ENCODE measurements around the gene ISM2. TPM values are rescaled to one million over a fixed set of nuclear protein-coding genes. Genes with fewer than 3 reads are reported as not detected.
A peak's percentile ranks its signal among the peaks of the same experiment; 100 is the strongest.

The ISM2 gene
- total RNA-seq, 4 donors from 2014 or later = 0.33 TPM; not detected in 3

GRCh38 chr14:77469067-77469505, 29.5 kb downstream of the ISM2 start:
- WGBS = 95% methylated on average over 7 of the region's 14 CpGs
- DNase-seq (ENCODE audit: extremely low spot score) = no peak
- Histone ChIP-seq H3K27me3 (no peaks in the 10 kb centered on the region), H3K4me3 (no peak overlapping the region), H3K9me3 (no peaks in the 10 kb centered on the region), H3K4me1 (no peaks in the 10 kb centered on the region), H3K27ac (replicated peaks in 1 of 4) (no peak overlapping the region), H3K36me3 (peaks cover 49 to 63% (median 58%) of the 10 kb centered on the region in 4 donors)
- TF ChIP-seq POLR2A (IDR thresholded peaks at IDR 0.05; ENCODE audit: low read depth) = no peak
- TF ChIP-seq EP300 (IDR thresholded peaks at IDR 0.05) = no peak
- no peak for TF ChIP-seq POLR2AphosphoS5 (IDR thresholded peaks at IDR 0.05)
- TF ChIP-seq CTCF (IDR thresholded peaks at IDR 0.05) = no peak
- intact Hi-C loops (cut with DNase I) = no loop called here

DNA sequence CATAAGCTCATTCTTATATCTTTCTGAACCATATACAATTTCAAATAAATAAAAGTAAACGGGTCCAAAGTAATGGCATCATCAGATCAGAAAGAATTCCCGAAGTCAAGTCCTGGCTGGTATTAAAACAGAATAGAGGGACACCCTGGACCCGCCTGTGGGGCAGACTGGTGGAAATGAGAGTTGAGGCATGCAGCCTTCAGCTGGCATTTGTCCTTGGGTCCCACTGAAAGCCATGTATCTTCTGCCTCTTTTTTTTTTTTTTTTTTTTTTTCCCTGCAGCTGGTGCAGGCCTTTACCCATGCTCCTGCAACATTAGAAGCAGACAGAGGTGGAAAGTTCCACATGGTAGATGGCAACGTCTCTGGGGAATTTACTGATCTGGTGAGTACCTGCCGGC, 30.8 kb downstream of the ISM2 start:
- no peak for TF ChIP-seq CTCF (IDR thresholded peaks at IDR 0.05)
- TF ChIP-seq EP300 (IDR thresholded peaks at IDR 0.05) = no peak
- TF ChIP-seq POLR2A (IDR thresholded peaks at IDR 0.05; ENCODE audit: low read depth) = no peak
- TF ChIP-seq POLR2AphosphoS5 (IDR thresholded peaks at IDR 0.05) = no peak
- no peaks in the 10 kb centered on the region for H3K27me3 ChIP-seq
- intact Hi-C loops (cut with DNase I) = no loop called here
- no peaks in the 10 kb centered on the region for H3K4me1 ChIP-seq
- H3K36me3 ChIP-seq = peaks cover 61 to 76% (median 71%) of the 10 kb centered on the region in 4 donors
- WGBS = 89% methylated on average over 5 of the region's 5 CpGs
- H3K27ac ChIP-seq (replicated peaks in 1 of 4) = no peak overlapping the region
- H3K9me3 ChIP-seq = no peaks in the 10 kb centered on the region
- no peak overlapping the region for H3K4me3 ChIP-seq
- DNase-seq (ENCODE audit: extremely low spot score) = no peak

- H3K27me3 ChIP-seq = no peaks in the 10 kb centered on the region
- H3K9me3 ChIP-seq = no peaks in the 10 kb centered on the region
- peak overlapping the region; percentile 87 to 99 (median 90) for H3K4me3 ChIP-seq
- peak overlapping the region in 3 of 4 donors; percentile 92 to 99 (median 92) for H3K27ac ChIP-seq (replicated peaks in 1 of 4)
- intact Hi-C loops (cut with DNase I) = loop anchor here (2.0 to 5.0 kb wide), 6 partner anchors 82 to 263 kb away; partner anchors contain the start of genes ALKBH1, GSTZ1, POMT2 and SAMD15
- peaks cover 43 to 48% (median 47%) of the 10 kb centered on the region in 4 donors for H3K36me3 ChIP-seq
- no peak for DNase-seq (ENCODE audit: extremely low spot score)
- H3K4me1 ChIP-seq = peaks cover 25 to 59% (median 34%) of the 10 kb centered on the region in 4 donors
- 32% methylated on average over 13 of the region's 13 CpGs for WGBS
- TF ChIP-seq EP300 (IDR thresholded peaks at IDR 0.05) = no peak
- peak; percentile 41 to 58 (median 57) for TF ChIP-seq CTCF (IDR thresholded peaks at IDR 0.05)
- no peak for TF ChIP-seq POLR2AphosphoS5 (IDR thresholded peaks at IDR 0.05)
- TF ChIP-seq POLR2A (IDR thresholded peaks at IDR 0.05; ENCODE audit: low read depth) = no peak
Observed at GRCh38 chr14:77459072-77459723, 39.4 kb downstream of the ISM2 start.

DNA sequence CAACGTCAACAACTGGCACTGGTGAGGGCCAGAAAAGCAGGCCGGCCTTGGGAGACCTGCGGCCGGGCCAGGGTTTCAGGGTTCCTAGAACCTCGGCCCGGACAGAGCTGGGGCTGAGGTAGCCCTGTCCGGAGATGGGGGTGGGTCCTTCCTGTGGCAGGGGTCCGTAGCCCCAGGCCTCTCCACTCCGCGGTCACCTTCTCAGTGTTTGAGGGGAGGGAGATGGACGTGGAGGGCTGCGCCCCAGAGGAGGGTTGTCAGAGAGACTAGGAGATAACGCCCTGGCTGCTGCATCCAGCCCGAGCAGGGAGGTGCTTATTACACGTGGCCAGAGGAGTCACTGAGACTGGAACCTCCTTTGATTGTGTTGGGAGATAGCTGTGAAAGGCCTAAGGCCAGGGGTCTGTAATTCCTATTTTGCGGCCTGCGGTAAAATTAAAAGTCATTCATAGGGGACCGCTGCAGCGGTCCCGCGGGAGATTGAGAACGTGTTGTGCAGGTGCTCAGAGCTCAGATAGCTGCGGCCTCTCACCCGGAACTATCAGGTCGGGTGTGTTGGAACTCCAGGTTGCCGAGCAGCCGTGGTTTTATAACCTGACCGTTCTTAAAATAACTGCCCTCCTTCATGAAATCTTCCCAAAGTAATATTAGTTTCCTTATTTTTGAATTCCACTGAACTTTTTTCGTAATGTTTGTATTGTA, 40.2 kb downstream of the ISM2 start:
- Histone ChIP-seq H3K36me3 (peaks cover 36 to 43% (median 41%) of the 10 kb centered on the region in 4 donors), H3K27me3 (no peaks in the 10 kb centered on the region), H3K9me3 (no peaks in the 10 kb centered on the region), H3K4me3 (peak overlapping the region; percentile 87 to 99 (median 90)), H3K4me1 (peaks cover 25 to 59% (median 34%) of the 10 kb centered on the region in 4 donors), H3K27ac (replicated peaks in 1 of 4) (peak overlapping the region; percentile 91 to 99 (median 92))
- under 1% methylated on average over 21 of the region's 29 CpGs for WGBS
- no peak for TF ChIP-seq EP300 (IDR thresholded peaks at IDR 0.05)
- TF ChIP-seq POLR2AphosphoS5 (IDR thresholded peaks at IDR 0.05) = no peak
- no peak for TF ChIP-seq POLR2A (IDR thresholded peaks at IDR 0.05; ENCODE audit: low read depth)
- TF ChIP-seq CTCF (IDR thresholded peaks at IDR 0.05) = no peak
- intact Hi-C loops (cut with DNase I) = loop anchor here (2.0 to 5.0 kb wide), 6 partner anchors 81 to 264 kb away; partner anchors contain the start of genes ALKBH1, GSTZ1, POMT2 and SAMD15
- no peak for DNase-seq (ENCODE audit: extremely low spot score)

Data from esophagus muscularis mucosa (tissue), 4 donors.